ENCODE measurements around the gene NSMF.

NSMF gene

GRCh38 chr9:137491735-137492432 lies 32.8 kb upstream of the NSMF start:
- no peak for DNase-seq (ENCODE audit: low read depth in 2 of 2)

GRCh38 chr9:137490532-137491186 lies 31.5 kb upstream of the NSMF start:
- no peak for DNase-seq (ENCODE audit: low read depth in 2 of 2)

- DNase-seq (ENCODE audit: low read depth in 2 of 2) = no peak
Observed at GRCh38 chr9:137488906-137489305, 29.8 kb upstream of the NSMF start.

GRCh38 chr9:137488327-137488653 lies 29.2 kb upstream of the NSMF start:
- DNase-seq (ENCODE audit: low read depth in 2 of 2) = no peak

- DNase-seq (ENCODE audit: low read depth in 2 of 2) = no peak
Observed at GRCh38 chr9:137487454-137488326, 28.6 kb upstream of the NSMF start.

- DNase-seq (ENCODE audit: low read depth in 2 of 2) = no peak
Observed at GRCh38 chr9:137486545-137487453, 27.7 kb upstream of the NSMF start.

GRCh38 chr9:137486141-137486490 lies 27.0 kb upstream of the NSMF start:
- no peak for DNase-seq (ENCODE audit: low read depth in 2 of 2)

GRCh38 chr9:137485343-137486140 lies 26.4 kb upstream of the NSMF start:
- no peak for DNase-seq (ENCODE audit: low read depth in 2 of 2)

- DNase-seq (ENCODE audit: low read depth in 2 of 2) = no peak
Observed at GRCh38 chr9:137484551-137485315, 25.6 kb upstream of the NSMF start.

- DNase-seq (ENCODE audit: low read depth in 2 of 2) = no peak
Observed at GRCh38 chr9:137482094-137482781, 23.1 kb upstream of the NSMF start.

- no peak for DNase-seq (ENCODE audit: low read depth in 2 of 2)
Observed at GRCh38 chr9:137480686-137481683, 21.9 kb upstream of the NSMF start.

GRCh38 chr9:137479892-137480685 lies 21.0 kb upstream of the NSMF start:
- DNase-seq (ENCODE audit: low read depth in 2 of 2) = no peak

GRCh38 chr9:137478962-137479861 lies 20.1 kb upstream of the NSMF start:
- no peak for DNase-seq (ENCODE audit: low read depth in 2 of 2)

GRCh38 chr9:137478613-137478961 lies 19.5 kb upstream of the NSMF start:
- DNase-seq (ENCODE audit: low read depth in 2 of 2) = no peak

GRCh38 chr9:137477778-137478612 lies 18.9 kb upstream of the NSMF start:
- no peak for DNase-seq (ENCODE audit: low read depth in 2 of 2)

- no peak for DNase-seq (ENCODE audit: low read depth in 2 of 2)
Observed at GRCh38 chr9:137476856-137477255, 17.7 kb upstream of the NSMF start.
